ENCODE measurements around the gene SSX1.
"Not testable (repeated sequence)": the region's sequence is repeated elsewhere in the genome, so short reads cannot be mapped to it uniquely, and the experiment has no call there.

The SSX1 gene

GRCh38 chrX:48255062-48255796, at the start of gene SSX1:
Gene SSX1 (plus strand): TSS chrX:48255392. CDS start chrX:48257242, 1,850 bp downstream.
- DNase-seq: not testable (repeated sequence)

GRCh38 chrX:48214341-48214740, 40.9 kb upstream of the SSX1 start:
- not testable (repeated sequence) for DNase-seq

GRCh38 chrX:48224196-48224595, 31.0 kb upstream of the SSX1 start:
- not testable (repeated sequence) for DNase-seq

- DNase-seq: not testable (repeated sequence)
Observed at GRCh38 chrX:48252945-48253344, 2.2 kb upstream of the SSX1 start.

GRCh38 chrX:48274365-48274764, 19.2 kb downstream of the SSX1 start:
- not testable (repeated sequence) for DNase-seq

- DNase-seq: no peak
Observed at GRCh38 chrX:48278958-48279357, 23.8 kb downstream of the SSX1 start.

- DNase-seq: not testable (repeated sequence)
Observed at GRCh38 chrX:48280729-48281128, 25.5 kb downstream of the SSX1 start.

- no peak for DNase-seq
Observed at GRCh38 chrX:48306175-48306574, 51.0 kb downstream of the SSX1 start.

GRCh38 chrX:48313996-48314395, 58.8 kb downstream of the SSX1 start:
- DNase-seq: not testable (repeated sequence)
